ENCODE measurements around the gene GPRASP1.
"Not testable (repeated sequence)": the region's sequence is repeated elsewhere in the genome, so short reads cannot be mapped to it uniquely, and the experiment has no call there.

The GPRASP1 gene

DNA sequence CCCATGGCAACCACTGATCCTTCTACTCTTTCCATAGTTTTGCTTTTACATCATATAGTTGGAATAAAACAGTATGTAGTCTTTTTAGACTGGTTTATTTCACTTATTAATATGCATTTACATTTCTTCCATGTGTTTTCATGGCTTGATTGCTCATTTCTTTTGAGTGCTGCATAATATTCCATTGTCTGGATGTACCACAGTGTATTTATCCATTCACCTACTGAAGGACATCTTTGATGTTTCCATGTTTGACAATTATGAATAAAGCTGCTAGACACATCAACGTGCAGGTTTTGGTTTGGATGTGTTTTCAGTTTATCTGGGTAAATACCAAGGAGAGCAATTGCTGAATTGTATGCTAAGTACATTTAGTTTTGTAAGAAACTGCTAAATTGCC is 13.7 kb upstream of the GPRASP1 start:
- TF ChIP-seq, protein P1, sequence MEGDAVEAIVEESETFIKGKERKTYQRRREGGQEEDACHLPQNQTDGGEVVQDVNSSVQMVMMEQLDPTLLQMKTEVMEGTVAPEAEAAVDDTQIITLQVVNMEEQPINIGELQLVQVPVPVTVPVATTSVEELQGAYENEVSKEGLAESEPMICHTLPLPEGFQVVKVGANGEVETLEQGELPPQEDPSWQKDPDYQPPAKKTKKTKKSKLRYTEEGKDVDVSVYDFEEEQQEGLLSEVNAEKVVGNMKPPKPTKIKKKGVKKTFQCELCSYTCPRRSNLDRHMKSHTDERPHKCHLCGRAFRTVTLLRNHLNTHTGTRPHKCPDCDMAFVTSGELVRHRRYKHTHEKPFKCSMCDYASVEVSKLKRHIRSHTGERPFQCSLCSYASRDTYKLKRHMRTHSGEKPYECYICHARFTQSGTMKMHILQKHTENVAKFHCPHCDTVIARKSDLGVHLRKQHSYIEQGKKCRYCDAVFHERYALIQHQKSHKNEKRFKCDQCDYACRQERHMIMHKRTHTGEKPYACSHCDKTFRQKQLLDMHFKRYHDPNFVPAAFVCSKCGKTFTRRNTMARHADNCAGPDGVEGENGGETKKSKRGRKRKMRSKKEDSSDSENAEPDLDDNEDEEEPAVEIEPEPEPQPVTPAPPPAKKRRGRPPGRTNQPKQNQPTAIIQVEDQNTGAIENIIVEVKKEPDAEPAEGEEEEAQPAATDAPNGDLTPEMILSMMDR (conservative IDR thresholded peaks at IDR 0.05; ENCODE audit: low read length): no peak
- no peak overlapping the region for H3K4me3 ChIP-seq (ENCODE audit: low read length)
- no peak for DNase-seq (ENCODE audit: low read depth)

DNA sequence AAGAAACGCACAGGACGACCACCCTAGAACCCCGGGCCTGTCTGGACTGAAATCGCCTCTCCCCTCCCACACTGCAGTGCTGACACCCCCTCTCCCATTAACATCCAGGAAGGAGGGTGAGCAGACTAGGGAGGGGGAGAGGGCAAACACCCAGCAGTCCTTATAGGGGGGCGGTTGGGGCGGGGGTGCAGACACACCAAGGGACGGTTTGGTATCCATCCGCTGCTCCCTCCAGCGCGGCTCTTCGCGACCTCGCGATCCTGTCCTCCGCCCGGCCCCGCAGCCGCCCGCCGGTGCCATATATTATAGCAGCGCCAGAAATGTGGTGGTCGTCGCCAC is 411 bp upstream of the GPRASP1 start:
- DNase-seq (ENCODE audit: low read depth): no peak
- peak overlapping the region; percentile 62 for H3K4me3 ChIP-seq (ENCODE audit: low read length)

DNA sequence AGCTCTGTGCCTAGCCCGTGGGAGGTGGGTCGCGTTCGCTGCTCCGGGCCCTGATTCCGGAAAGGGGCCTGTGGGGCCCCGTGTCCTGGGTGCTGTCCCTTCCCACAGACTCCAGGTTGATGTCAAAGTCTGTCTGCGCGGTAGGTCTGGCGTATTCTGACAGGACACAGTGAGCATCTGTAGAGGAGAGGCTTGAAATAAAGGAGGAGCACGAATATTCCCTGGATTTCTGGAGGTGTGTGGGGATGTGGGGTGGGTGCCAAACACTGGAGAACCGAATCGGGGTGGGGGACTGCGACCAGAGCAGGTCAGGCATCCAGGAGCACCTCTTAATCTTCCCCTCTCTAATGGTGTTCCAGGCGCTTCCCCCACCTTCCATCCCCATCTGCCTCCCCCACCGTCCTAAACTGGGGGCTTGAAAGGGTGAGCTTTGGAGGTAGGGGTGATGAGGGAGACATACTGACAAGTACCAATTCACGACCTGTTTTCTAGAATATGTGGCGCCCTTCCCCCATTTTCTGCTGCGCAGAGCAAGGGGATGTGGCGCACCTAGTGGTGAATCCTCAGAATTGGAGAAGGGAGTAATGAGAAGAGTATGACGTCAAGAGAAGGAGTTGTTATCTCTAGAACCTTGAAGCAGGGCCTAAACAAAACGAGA is 877 bp downstream of the GPRASP1 start:
- DNase-seq (ENCODE audit: low read depth): peak; percentile 33
- H3K4me3 ChIP-seq (ENCODE audit: low read length): peak overlapping the region; percentile 62

More for the DNA sequence above, 411 bp upstream of the GPRASP1 start:
- TF ChIP-seq, protein P1 (conservative IDR thresholded peaks at IDR 0.05; ENCODE audit: low read length): no peak

DNA sequence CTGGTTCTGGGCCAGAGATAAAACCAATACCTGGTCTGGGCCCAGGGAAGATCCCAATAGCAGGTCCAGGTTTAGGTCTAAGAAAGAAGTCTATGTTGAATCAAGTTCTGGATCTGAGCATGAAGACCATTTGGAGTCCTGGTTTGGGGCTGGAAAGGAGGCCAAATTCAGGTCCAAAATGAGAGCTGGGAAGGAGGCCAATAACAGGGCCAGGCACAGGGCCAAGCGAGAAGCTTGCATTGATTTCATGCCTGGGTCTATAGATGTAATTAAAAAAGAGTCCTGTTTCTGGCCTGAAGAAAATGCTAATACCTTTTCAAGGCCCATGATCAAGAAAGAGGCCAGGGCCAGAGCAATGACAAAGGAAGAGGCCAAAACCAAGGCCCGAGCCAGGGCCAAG is 3.4 kb downstream of the GPRASP1 start:
- TF ChIP-seq, protein P1 (conservative IDR thresholded peaks at IDR 0.05; ENCODE audit: low read length): no peak
- no peak overlapping the region for H3K4me3 ChIP-seq (ENCODE audit: low read length)
- no peak for DNase-seq (ENCODE audit: low read depth)

More for the DNA sequence above, 877 bp downstream of the GPRASP1 start:
- TF ChIP-seq, protein P1 (conservative IDR thresholded peaks at IDR 0.05; ENCODE audit: low read length): peak; percentile 56

DNA sequence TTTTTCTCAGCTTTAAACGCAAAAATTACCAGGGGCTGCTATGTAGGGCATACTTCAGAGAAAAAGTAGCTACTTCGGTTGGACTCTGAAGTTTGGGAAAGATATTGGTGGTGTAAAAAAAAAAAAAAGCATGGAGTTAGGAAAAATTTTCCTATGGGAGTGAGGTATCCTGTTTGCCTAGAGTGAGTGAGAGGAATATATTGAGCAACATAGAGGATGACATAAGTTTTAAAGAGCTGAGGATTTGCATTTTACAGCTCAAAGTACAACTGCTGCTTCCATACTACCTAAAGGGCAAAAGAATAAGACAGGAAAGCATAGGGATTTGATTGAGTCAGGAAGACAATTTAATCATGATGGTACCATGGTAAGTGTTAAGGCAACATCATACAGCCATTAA is 7.3 kb downstream of the GPRASP1 start:
- H3K4me3 ChIP-seq (ENCODE audit: low read length): no peak overlapping the region
- DNase-seq (ENCODE audit: low read depth): no peak
- TF ChIP-seq, protein P1 (conservative IDR thresholded peaks at IDR 0.05; ENCODE audit: low read length): no peak

DNA sequence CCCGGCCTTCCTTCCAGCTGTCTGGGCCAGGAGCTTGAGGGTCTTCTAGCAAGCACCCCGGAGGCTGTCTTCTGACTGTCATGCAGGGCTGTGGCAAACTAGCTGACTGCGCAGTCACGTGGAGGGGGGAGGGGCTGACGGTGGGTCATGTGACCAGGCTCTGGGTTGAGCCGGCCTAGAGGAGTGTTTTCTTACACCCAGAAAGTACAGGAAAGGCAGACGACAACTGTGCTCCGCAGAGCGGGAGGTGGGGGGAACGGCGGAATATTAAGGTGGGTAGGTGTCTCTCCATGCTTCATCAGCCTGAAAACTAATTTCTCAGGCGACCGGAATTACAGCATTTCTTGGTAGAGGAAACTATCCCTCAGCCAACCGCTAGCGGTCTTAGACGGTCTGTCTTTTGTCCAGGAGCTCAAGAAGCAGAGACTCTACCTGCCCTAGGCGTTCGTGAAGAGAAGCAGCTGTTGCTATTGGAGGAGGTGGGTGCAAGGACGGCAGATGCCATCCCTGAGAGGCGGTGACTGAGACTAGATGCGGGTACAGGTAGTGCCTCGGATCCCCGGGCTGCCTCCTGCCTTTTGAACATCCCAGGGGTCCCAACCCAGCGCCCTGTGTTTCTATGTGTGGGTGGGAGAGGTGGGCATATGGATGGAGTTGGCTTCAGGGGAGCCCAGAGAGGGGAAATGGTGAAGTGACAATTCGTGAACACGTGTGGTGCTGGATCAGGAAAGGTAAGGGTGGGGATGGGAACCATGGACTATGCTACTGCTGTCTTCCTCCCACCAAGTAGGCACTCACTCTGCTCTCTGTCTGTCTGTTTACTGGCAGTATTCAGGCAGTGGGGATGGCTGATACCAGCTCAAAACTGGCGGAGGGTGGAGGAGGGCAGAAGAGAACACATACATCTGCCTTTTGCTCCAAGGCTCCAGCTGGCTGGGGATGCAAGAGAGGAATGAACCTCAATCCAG is 8.8 kb downstream of the GPRASP1 start:
- TF ChIP-seq, protein P1 (conservative IDR thresholded peaks at IDR 0.05; ENCODE audit: low read length): peak; percentile 27
- DNase-seq (ENCODE audit: low read depth): peak; percentile 49
- peak overlapping the region; percentile 64 for H3K4me3 ChIP-seq (ENCODE audit: low read length)

DNA sequence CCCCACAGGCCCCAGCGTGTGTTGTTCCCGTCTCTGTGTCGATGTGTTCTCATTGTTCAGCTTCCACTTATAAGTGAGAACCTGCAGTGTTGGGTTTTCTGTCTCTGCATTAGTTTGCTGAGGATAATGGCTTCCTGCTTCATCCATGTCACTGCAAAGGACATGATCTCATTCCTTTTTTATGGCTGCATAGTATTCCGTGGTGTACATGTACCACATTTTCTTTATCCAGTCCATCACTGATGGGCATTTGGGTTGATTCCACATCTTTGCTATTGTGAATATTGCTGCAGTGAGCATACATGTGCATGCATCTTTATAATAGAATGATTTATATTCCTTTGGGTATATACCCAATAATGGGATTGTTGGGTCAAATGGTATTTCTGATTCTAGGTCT is 12.5 kb downstream of the GPRASP1 start:
- not testable (repeated sequence) for H3K4me3 ChIP-seq (ENCODE audit: low read length)

DNA sequence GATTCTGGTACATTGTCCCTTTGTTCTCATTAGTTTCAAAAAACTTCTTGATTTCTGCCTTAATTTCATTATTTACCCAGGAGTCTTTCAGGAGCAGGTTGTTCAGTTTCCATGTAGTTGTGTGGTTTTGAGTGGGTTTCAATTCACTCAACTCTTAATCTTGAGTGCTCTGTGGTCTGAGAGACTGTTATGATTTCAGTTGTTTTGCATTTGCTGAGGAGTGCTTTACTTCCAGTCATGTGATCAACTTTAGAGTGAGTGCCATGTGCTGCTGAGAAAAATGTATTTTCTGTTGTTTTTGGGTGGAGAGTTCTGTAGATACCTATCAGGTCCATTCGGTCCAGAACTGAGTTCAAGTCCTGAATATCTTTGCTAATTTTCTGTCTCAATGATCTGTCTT is 15.8 kb downstream of the GPRASP1 start:
- DNase-seq (ENCODE audit: low read depth): not testable (repeated sequence)

More for the DNA sequence above, 12.5 kb downstream of the GPRASP1 start:
- DNase-seq (ENCODE audit: low read depth): not testable (repeated sequence)

More for the DNA sequence above, 15.8 kb downstream of the GPRASP1 start:
- not testable (repeated sequence) for H3K4me3 ChIP-seq (ENCODE audit: low read length)

Measured in AG10803 (cell line).